Adrenal gland (tissue), 12 donors: ENCODE results near the gene NUP210. TPM values are rescaled to one million over a fixed set of nuclear protein-coding genes. Genes with fewer than 3 reads are reported as not detected.

Experiments
- DNase-seq, 7 donors: peaks; one replicate each; pipeline ENCODE4 v3.0.0-alpha.2; 2019 to 2020
- H3K27ac ChIP-seq, 5 donors: fragments of 200-600 bp; sonication (generic) in 4 of 5; 1 replicate in 3 of 5; 2 replicates in 2 of 5; pipeline versions ENCODE4 v1.5.1 to v1.8.0; 2016 to 2020; ENCODE audit warnings: mild to moderate bottlenecking in 1 of 5
- H3K27me3 ChIP-seq: fragments of 200-600 bp; 2 replicates; pipeline ENCODE4 v1.8.0; 2021
- H3K36me3 ChIP-seq, 2 donors: fragments of 200-600 bp; replicated peaks in 1 of 2; 1 replicate in 1 of 2; 2 replicates in 1 of 2; pipeline versions ENCODE4 v1.5.1 to v1.8.0; 2018 to 2022
- H3K4me1 ChIP-seq, 2 donors: fragments of 200-600 bp; replicated peaks in 1 of 2; 1 replicate in 1 of 2; 2 replicates in 1 of 2; pipeline versions ENCODE4 v1.5.1 to v1.8.0; 2018 to 2021
- H3K4me3 ChIP-seq, 4 donors: fragments of 200-600 bp; sonication (generic) in 3 of 4; one replicate each; pipeline ENCODE4 v1.5.1; 2016 to 2018
- H3K9me3 ChIP-seq, 3 donors: fragments of 200-600 bp; sonication (generic) in 1 of 3; replicated peaks in 1 of 3; 1 replicate in 2 of 3; 2 replicates in 1 of 3; pipeline versions ENCODE4 v1.5.1 to v1.8.0; 2016 to 2021
- CTCF ChIP-seq, 6 experiments: fragments of 450-650 bp in 4 of 6; fragments of 200-600 bp in 2 of 6; sonication (generic) in 1 of 6; IDR thresholded peaks; 1 replicate in 5 of 6; 2 replicates in 1 of 6; pipeline versions ENCODE4 v1.5.1 to v1.8.0; 2016 to 2021; ENCODE audit warnings: antibody characterized with exemption in 6 of 6, mild to moderate bottlenecking in 2 of 6, moderate library complexity in 1 of 6
- POLR2A ChIP-seq, 2 donors: fragments of 450-650 bp; IDR thresholded peaks; one replicate each; pipeline ENCODE4 v1.6.1; 2017; ENCODE audit warnings: antibody characterized with exemption in 2 of 2, mild to moderate bottlenecking in 2 of 2, moderate library complexity in 1 of 2
- WGBS, 4 donors: extraction: QIAGEN DNeasy Blood & Tissue Kit in 2 of 4; methylation state at CpG; one replicate each; pipeline versions ENCODE4 v1.1.5 to v1.1.7; 2013 to 2017; 5-methylcytosine and 5-hydroxymethylcytosine counted together
- intact Hi-C, 2 donors: fragments of 100-400 bp; cut with DNase I; formaldehyde crosslinking; loops; one replicate each; pipeline versions ENCODE4 v1.14.1 to v1.15.0; 2022 to 2023
- polyA plus RNA-seq, 3 donors: library from polyadenylated mRNA; stranded (reverse); fragments of 200-250 nt in 2 of 3; fragments of 350-450 nt in 1 of 3; fragmentation: Illumina TruSeq in 1 of 3; extraction: RNeasy Lipid Tissue Mini Kit (QIAGEN cat#74804) in 1 of 3; gene quantifications; one replicate each; pipeline ENCODE4 v1.2.3, GENCODE V29; 2013 to 2014
- total RNA-seq, 9 donors: library from RNA; depleted of rRNA in 4 of 9; stranded (reverse); fragments of >200 nt in 4 of 9; fragments of 120-200 nt in 1 of 9; fragmentation: NEBNext Ultra II Directional in 1 of 9; extraction: Animal tissue kit (Norgen Biotek cat#: 25700) in 1 of 9; gene quantifications; one replicate each; pipeline versions ENCODE4 v1.1.0 to v1.2.4, GENCODE V29; 2013 to 2023
- donor health status: healthy with polysubstance abuse.
- donor health status: Bipolar disorder and iron deficiency.
- donor health status: DM: yes; HTN: yes; CAD: no.
- donor health status: DM: no; HTN: no; CAD: no.
- donor health status: DM: no; HTN: no; CAD: no.
- donor health status: DM: yes; HTN: yes; CAD: no.

Gene NUP210
- total and polyA plus RNA-seq, 12 donors = 3.0 to 15.8 (median 8.6) TPM

- Histone ChIP-seq H3K4me3 (no peak overlapping the region), H3K36me3 (no peaks in the 10 kb centered on the region), H3K27me3 (peaks cover 5% of the 10 kb centered on the region), H3K9me3 (no peaks in the 10 kb centered on the region), H3K27ac (no peak overlapping the region), H3K4me1 (no peaks in the 10 kb centered on the region)
- no peak for DNase-seq
- no peak for TF ChIP-seq POLR2A (IDR thresholded peaks at IDR 0.05)
- no peak for TF ChIP-seq CTCF (IDR thresholded peaks at IDR 0.05)
- 21 to 39% (median 35%) methylated on average over 5 to 6 of the region's 6 CpGs for WGBS, 4 donors
- intact Hi-C loops = no loop called here
These were observed 123.5 kb downstream of the NUP210 start for GRCh38 chr3:13296662-13297061.

DNA sequence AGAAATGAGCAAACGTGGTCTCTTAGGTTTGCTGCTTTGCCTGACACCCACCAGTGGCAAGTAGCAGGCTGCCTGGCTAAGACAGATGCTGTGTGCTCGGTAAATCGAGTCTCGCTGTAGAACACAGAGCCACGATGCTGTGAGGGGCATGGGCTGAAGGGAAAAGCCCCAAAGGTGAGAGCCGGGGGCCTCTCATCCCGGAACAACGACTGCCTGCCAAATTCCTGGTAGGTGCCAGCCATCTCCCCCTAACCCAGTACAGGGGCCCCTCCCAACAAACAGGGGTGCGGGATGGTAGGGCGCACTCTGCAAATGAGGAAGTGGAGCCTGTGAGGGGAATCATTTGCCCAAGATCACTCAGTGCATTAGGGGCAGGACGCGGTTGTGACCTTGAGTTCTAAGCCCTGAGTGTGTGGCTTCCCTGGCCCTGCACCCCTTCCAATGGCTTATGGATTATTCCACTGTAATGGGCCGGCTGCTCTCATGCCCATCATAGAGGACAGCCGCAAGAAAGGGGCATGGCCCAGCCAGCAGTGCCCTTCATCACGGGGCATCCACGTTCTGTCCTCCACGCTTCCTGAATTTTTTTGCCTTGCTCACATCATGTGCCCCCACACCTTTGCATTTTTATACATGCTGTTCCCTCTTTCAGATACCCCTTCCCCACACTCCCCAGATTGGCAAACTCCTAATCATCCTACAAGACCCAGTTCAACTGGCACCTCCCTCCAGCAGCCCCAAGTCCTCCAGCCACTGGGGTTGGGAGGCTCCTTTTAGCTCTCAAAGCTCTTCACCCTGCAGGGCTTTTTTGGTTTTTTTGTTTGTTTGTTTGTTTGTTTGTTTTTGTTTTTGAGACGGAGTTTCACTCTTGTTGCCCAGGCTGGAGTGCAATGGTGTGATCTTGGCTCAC, 125.4 kb downstream of the NUP210 start:
- no peak overlapping the region for H3K4me3 ChIP-seq
- intact Hi-C loops = no loop called here
- H3K9me3 ChIP-seq = no peaks in the 10 kb centered on the region
- no peak for DNase-seq
- H3K36me3 ChIP-seq = no peaks in the 10 kb centered on the region
- no peaks in the 10 kb centered on the region for H3K4me1 ChIP-seq
- H3K27me3 ChIP-seq = peaks cover 5% of the 10 kb centered on the region
- 70 to 76% (median 73%) methylated on average over 14 to 18 of the region's 18 CpGs for WGBS, 4 donors
- TF ChIP-seq POLR2A (IDR thresholded peaks at IDR 0.05) (no peak), CTCF (IDR thresholded peaks at IDR 0.05) (no peak)
- H3K27ac ChIP-seq = no peak overlapping the region

- H3K27ac ChIP-seq = no peak overlapping the region
- 54 to 72% (median 63%) methylated on average over 3 of the region's 3 CpGs for WGBS, 4 donors
- TF ChIP-seq POLR2A (IDR thresholded peaks at IDR 0.05) = no peak
- no peak for TF ChIP-seq CTCF (IDR thresholded peaks at IDR 0.05)
- DNase-seq = no peak
- no peaks in the 10 kb centered on the region for H3K36me3 ChIP-seq
- no peaks in the 10 kb centered on the region for H3K9me3 ChIP-seq
- H3K4me1 ChIP-seq = no peaks in the 10 kb centered on the region
- peaks cover 5% of the 10 kb centered on the region for H3K27me3 ChIP-seq
- H3K4me3 ChIP-seq = no peak overlapping the region
- intact Hi-C loops = no loop called here
These were observed 127.7 kb downstream of the NUP210 start for GRCh38 chr3:13292375-13292774.

- no peaks in the 10 kb centered on the region for H3K4me1 ChIP-seq
- H3K27ac ChIP-seq = no peak overlapping the region
- no peak for DNase-seq
- no peaks in the 10 kb centered on the region for H3K9me3 ChIP-seq
- H3K27me3 ChIP-seq = peaks cover 5% of the 10 kb centered on the region
- no peak for TF ChIP-seq CTCF (IDR thresholded peaks at IDR 0.05)
- no peak for TF ChIP-seq POLR2A (IDR thresholded peaks at IDR 0.05)
- intact Hi-C loops = no loop called here
- H3K4me3 ChIP-seq = no peak overlapping the region
- no peaks in the 10 kb centered on the region for H3K36me3 ChIP-seq
- 79 to 92% (median 89%) methylated on average over 3 of the region's 3 CpGs for WGBS, 4 donors
These were observed 129.2 kb downstream of the NUP210 start for GRCh38 chr3:13290941-13291340.
